Testis (tissue), 3 donors: ENCODE measurements around the gene CALU. TPM values are rescaled to one million over a fixed set of nuclear protein-coding genes. Genes with fewer than 3 reads are reported as not detected.
A peak's percentile ranks its signal among the peaks of the same experiment; 100 is the strongest.

Experiments used
- DNase-seq: peaks from one replicate; pipeline ENCODE4 v3.0.0-alpha.2; 2019
- H3K27ac ChIP-seq, 2 donors: fragments of 200-600 bp; sonication (generic); one replicate each; pipeline ENCODE4 v1.5.1; 2019
- H3K27me3 ChIP-seq: fragments of 200-600 bp; sonication (generic); one replicate; pipeline ENCODE4 v1.5.1; 2019
- H3K36me3 ChIP-seq: fragments of 200-600 bp; sonication (generic); one replicate; pipeline ENCODE4 v1.5.1; 2017; ENCODE audit warnings: low read depth; ENCODE audit errors: missing control alignments
- H3K4me1 ChIP-seq: fragments of 200-600 bp; sonication (generic); one replicate; pipeline ENCODE4 v1.5.1; 2019
- H3K4me3 ChIP-seq, 2 donors: fragments of 200-600 bp; sonication (generic); one replicate each; pipeline ENCODE4 v1.5.1; 2017 to 2019
- H3K9me3 ChIP-seq: fragments of 200-600 bp; sonication (generic); one replicate; pipeline ENCODE4 v1.5.1; 2017
- POLR2A ChIP-seq: fragments of 450-650 bp; IDR thresholded peaks from one replicate; pipeline ENCODE4 v1.6.1; 2017; ENCODE audit warnings: antibody characterized with exemption, mild to moderate bottlenecking, moderate library complexity
- WGBS, 2 donors: methylation state at CpG; one replicate each; pipeline ENCODE4 v1.1.5; 2018; 5-methylcytosine and 5-hydroxymethylcytosine counted together
- intact Hi-C: fragments of 100-400 bp; cut with DNase I; formaldehyde crosslinking; loops from one replicate; pipeline ENCODE4 v1.15.1; 2023; ENCODE audit warnings: low total_unique reads
- polyA plus RNA-seq: library from polyadenylated mRNA; stranded (reverse); fragments of 350-450 nt; fragmentation: Illumina TruSeq; extraction: RNeasy Lipid Tissue Mini Kit (QIAGEN cat#74804); gene quantifications from one replicate; pipeline ENCODE4 v1.2.3, GENCODE V29; 2014; ENCODE audit warnings: low read depth, low replicate concordance; ENCODE audit not compliant: insufficient read depth
- total RNA-seq, 2 donors: library from RNA; depleted of rRNA; stranded (reverse); fragments of >200 nt; gene quantifications; one replicate each; pipeline ENCODE4 v1.2.3, GENCODE V29; 2016
- TF ChIP-seq, protein P1 (sequence below), 3 experiments: fragments of 450-650 bp in 2 of 3; fragments of 200-600 bp in 1 of 3; sonication (generic) in 1 of 3; IDR thresholded peaks; one replicate each; pipeline ENCODE4 v1.5.1; 2016 to 2019; ENCODE audit warnings: antibody characterized with exemption in 3 of 3, mild to moderate bottlenecking in 2 of 3, moderate library complexity in 1 of 3

CALU gene
- total and polyA plus RNA-seq, 3 donors from 2014 or later: 63.2 to 81.4 (median 63.4) TPM

DNA sequence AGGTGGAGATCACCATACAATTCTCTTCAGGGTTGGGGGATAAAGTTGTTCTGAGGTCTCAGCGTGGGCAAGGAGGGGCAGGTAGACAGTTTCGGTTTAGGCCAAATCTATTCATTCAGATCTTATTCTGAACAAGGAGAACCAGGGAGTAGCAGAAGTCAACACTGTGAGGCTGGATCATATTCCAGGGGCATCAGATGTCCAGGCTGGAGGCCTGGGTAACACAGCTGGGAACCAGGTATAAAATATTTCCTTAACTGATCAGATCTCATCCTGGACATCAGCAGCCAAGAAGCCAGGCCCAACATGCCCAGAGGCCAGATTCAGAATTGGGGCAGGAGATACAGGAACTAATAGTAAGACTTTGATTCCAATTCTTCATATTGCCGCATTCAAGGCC lies 71.8 kb downstream of the CALU start:
- no peak for DNase-seq
- no peak overlapping the region for H3K27ac ChIP-seq
- H3K36me3 ChIP-seq: no peaks in the 10 kb centered on the region
- WGBS, 2 donors: 91 to 98% methylated on average over 3 of the region's 3 CpGs
- peaks cover 5% of the 10 kb centered on the region for H3K4me1 ChIP-seq
- H3K9me3 ChIP-seq: no peaks in the 10 kb centered on the region
- no peaks in the 10 kb centered on the region for H3K27me3 ChIP-seq
- H3K4me3 ChIP-seq: no peak overlapping the region
- intact Hi-C loops: no loop called here
- no peak for TF ChIP-seq POLR2A
- TF ChIP-seq, protein P1, sequence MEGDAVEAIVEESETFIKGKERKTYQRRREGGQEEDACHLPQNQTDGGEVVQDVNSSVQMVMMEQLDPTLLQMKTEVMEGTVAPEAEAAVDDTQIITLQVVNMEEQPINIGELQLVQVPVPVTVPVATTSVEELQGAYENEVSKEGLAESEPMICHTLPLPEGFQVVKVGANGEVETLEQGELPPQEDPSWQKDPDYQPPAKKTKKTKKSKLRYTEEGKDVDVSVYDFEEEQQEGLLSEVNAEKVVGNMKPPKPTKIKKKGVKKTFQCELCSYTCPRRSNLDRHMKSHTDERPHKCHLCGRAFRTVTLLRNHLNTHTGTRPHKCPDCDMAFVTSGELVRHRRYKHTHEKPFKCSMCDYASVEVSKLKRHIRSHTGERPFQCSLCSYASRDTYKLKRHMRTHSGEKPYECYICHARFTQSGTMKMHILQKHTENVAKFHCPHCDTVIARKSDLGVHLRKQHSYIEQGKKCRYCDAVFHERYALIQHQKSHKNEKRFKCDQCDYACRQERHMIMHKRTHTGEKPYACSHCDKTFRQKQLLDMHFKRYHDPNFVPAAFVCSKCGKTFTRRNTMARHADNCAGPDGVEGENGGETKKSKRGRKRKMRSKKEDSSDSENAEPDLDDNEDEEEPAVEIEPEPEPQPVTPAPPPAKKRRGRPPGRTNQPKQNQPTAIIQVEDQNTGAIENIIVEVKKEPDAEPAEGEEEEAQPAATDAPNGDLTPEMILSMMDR (IDR thresholded peaks at IDR 0.05): no peak

DNA sequence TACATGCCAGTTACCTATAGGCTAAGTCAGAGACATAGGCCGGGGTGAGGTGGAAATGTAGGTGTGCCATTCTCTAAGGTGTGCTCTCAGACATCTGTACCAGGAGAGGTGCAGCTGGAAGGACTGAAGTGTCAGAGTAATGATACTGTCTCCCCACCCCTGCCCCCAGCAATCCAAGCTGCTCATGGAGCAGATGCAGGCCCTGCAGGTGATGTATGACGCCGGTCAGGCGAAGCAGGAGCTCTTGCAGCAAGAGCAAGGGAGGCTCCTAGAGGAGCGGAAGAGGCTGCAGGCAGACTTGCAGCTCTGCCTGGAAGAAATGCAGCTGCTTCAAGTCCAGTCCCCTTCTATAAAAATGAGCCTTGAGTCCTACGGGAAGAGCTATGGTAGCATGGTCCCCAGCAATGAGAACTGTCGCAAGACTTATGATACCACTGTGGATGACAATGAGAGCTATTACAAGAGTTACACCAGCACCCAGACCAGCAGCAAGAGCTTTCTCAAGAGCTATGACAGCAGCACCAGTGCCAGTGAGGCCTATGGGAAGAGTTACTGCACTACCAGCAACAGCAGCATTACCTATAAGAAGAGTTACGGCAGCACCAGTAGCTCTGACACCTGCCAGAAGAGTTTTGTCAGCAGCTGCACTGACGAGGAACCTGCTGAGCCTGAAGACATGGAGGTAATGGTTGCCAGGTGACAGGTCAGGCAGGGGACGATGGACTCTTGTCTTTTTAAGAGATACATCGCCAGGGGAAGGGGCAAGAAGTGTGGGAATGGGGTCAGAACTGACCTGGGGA lies 72.7 kb downstream of the CALU start:
- no peak for DNase-seq
- Histone ChIP-seq H3K4me3 (no peak overlapping the region), H3K4me1 (peaks cover 5% of the 10 kb centered on the region), H3K9me3 (no peaks in the 10 kb centered on the region), H3K36me3 (no peaks in the 10 kb centered on the region), H3K27ac (no peak overlapping the region), H3K27me3 (no peaks in the 10 kb centered on the region)
- intact Hi-C loops: no loop called here
- 95 to 98% methylated on average over 11 of the region's 11 CpGs for WGBS, 2 donors
- TF ChIP-seq, protein P1 (IDR thresholded peaks at IDR 0.05): no peak
- TF ChIP-seq POLR2A: no peak

DNA sequence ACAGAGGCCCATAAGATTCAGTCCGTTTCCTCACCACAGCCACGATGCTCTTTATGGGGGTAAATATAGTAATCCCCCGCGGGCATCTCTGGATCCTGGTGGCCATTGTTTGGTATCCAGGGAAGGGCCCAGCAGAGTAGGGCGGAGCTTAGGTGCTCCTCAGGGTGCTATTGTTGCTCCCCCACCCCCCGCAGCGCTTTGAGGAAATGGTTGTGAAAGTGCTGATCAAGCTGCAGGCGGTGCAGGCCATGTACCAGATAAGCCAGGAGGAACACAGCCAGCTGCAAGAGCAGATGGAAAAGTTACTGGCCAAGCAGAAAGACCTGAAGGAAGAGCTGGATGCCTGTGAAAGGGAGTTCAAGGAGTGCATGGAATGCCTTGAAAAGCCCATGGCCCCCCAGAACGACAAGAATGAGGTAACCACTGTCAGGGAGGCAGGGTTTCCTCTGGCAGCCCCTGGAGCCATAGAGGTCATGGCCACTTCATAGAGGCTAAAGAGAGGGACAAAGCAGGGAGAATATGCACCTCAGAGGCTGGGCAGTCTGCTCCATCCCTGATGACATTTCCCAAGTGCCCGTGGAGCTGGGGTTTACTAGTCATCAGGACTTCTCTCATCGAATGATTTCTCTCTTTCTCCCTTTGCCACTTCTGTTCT lies 73.5 kb downstream of the CALU start:
- WGBS, 2 donors: 51 to 61% methylated on average over 10 to 11 of the region's 11 CpGs
- Histone ChIP-seq H3K4me3 (no peak overlapping the region), H3K27me3 (no peaks in the 10 kb centered on the region), H3K27ac (no peak overlapping the region), H3K36me3 (no peaks in the 10 kb centered on the region), H3K9me3 (no peaks in the 10 kb centered on the region), H3K4me1 (peaks cover 5% of the 10 kb centered on the region)
- intact Hi-C loops: no loop called here
- DNase-seq: peak; percentile 57
- TF ChIP-seq, protein P1 (IDR thresholded peaks at IDR 0.05): no peak
- TF ChIP-seq POLR2A: no peak

DNA sequence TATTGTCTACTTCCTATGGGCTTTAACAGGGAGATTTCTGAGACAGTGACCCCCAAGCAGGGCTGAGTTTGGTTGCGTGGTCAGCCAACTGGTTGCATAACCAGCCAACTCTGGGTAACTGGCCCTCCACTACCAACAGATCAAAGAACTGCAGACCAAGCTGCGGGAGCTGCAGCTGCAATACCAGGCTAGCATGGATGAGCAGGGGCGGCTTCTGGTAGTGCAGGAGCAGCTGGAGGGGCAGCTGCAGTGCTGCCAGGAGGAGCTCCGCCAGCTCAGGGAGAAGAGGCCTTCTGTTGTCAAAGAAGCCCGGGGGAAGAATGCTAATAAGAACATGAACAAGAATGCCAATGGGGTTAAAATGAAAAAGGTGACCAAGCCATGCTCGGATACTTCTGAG lies 75.3 kb downstream of the CALU start:
- intact Hi-C loops: no loop called here
- no peak for DNase-seq
- Histone ChIP-seq H3K27me3 (no peaks in the 10 kb centered on the region), H3K9me3 (no peaks in the 10 kb centered on the region), H3K4me3 (no peak overlapping the region), H3K36me3 (no peaks in the 10 kb centered on the region), H3K4me1 (peaks cover 5% of the 10 kb centered on the region), H3K27ac (no peak overlapping the region)
- WGBS, 2 donors: 79 to 84% methylated on average over 6 of the region's 6 CpGs
- TF ChIP-seq, protein P1 (IDR thresholded peaks at IDR 0.05): no peak
- TF ChIP-seq POLR2A: no peak
